ENCODE results near the gene MME.
"Not testable (repeated sequence)": the region's sequence is repeated elsewhere in the genome, so short reads cannot be mapped to it uniquely, and the experiment has no call there.

Gene MME

DNA sequence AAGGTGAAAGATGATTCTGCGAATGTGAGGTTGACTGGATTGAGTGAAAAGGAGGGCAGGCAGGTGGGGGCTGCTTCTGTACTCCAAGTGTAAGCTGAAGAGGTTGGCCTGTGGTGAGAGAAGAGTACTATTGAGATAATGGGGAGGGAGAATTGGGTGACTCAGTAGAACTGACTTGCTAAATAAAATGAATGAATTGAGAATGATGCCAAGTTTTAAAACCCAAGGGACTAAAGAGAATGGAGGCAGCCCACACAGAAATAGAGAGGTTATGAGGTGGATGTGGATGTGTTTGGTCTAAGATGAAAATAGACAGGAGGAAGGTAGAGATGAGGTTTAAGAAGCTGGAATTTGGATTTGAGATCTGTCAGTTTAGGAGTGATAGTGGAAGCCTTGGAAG, 5.9 kb downstream of the MME start:
- no peak for DNase-seq

DNA sequence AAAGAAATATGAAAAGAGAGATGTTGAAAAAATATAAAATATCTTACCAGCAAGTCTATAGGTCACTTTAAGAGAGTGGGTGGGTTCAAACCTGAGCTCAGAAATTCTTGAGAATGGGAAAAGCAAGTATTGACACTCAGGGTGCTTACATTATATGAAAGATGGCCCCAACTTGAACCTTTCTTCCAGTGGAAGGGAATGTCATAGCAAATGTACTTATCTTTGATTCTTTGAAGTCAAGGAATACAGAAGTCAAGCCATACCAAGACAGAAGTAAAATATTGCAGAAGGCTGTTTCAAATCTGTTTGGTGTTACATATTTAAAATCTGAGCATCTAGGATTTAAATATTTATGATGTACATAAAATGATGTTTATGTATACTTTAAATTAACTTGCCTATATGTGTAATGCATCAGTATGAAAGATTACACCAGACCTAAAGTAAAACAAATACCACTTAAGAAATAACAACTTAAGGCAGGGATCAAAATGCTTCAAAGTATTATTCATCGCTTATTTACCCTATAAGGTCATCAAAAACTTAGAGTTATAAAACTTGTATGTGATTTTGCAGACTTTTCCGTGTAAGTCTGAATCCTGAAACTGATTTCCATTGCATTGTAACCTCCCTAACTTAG, 8.7 kb downstream of the MME start:
- no peak for DNase-seq

DNA sequence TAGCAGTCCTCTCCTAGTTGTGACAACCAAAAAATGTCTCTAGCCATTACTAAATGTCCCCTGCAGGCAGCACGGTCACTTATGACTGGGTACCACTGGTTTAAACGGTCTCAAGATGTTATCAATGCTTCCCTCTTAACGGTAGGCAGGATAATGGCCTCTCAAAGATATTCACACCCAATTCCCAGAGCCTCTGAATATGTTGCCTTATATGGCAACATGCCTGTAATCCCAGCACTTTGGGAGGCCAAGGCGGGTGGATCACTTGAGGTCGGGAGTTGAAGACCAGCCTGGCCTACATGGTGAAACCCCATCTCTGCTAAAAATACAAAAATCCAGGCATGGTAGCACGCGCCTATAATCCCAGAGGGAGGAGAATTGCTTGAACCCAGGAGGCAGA, 9.4 kb downstream of the MME start:
- no peak for DNase-seq

DNA sequence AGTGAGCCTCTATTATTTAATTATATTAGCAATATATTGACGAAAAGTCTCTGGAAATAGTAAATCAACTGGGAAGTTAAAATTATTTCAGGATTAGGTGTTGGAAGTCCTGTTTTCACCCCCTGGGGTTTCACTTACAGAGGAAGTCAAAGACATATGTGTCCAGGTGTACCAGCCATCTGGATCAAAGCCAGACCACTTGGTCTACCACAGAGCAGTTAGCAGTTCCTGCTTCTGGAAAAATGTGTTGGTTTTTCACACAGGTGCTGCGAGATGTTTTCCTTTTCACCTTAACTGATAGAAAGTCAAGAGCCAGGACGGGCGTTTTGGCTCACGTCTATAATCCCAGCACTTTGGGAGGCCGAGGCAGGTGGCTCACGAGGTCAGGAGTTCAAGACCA, 13.1 kb downstream of the MME start:
- no peak for DNase-seq

DNA sequence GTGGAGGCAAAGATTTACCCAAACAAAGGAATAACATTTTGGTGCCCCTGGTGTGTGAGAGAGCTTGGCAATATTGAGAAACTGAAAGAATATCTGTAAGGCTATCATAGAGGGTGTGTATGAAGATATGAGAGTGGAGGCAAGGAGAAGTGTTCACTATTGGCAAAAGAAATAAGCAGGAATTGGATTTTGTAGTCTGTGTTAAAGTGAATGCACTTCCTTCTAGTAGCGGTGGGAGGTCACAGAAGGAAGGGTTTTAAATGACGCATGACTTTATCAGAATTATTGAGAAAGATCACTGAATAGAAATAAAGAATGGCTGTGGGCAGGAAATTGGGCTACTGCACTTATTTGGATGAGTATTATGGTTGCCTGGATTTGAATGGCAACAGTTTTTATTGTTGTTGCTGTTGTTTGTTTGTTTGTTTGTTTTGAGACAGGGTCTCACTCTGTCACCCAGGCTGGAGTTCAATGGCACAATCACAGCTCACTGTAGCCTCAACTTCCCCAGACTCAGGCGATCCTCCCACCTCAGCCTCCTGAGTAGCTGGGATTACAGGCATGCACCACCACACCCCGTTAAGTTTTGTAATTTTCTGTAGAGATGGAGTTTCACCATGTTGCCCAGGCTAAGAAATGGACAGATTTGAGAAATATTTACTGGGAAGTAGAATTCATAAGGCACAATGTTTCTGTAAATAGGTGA, 16.3 kb downstream of the MME start:
- no peak for DNase-seq

DNA sequence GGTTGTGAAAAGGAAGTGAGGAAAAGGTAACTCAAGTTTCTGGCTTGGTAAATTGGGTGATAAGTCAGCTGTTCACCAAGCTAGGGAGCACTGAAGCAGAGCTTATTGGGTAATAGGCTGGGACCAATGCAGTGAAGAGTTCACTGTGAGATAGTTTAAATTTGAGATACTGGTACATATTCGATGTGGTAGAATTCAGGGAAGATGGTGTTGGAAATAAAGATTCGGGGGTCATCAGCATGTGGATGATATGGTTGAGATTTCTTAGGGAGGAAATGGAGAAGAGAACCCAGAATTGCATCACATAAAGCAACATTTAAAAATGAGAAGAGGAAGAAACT, 16.9 kb downstream of the MME start:
- DNase-seq, result no peak

DNA sequence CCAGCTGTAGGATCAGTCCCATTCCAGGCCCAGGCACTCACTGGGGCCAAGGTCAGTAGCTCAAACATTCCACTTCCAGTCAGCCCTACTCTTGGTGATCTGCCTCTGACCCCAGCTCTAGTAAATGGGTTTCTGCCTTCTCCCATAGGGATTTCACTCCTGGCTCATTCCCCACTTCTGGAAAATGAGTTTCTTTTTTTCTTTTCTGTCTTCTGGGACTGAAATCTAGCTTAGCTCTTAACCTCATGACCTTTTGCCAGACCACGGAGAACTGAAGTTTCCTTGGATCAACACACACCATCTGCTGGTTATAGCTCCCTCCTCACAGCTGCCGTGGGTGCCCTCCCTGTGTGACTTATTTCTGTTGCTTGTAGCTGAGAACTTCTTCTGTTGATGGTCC, 21.3 kb downstream of the MME start:
- no peak for DNase-seq

DNA sequence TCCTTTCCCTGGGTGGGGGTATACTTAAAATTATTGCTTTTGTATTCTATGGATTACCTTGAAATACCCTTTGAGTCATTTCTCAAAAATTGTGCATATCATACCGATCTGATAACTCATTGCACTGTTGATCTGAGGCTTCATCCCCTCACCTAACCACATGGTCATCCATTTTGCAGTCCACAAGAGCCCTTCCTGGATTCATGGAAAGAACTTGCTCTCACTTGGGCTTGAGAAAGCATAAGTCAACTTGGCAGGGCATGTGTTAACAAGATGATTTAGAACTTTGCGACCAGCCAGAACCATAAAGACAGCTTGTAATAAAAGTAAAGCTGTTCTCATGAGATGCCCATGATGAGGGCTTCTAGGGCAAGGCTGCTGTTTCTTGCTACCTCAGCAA, 22.2 kb downstream of the MME start:
- DNase-seq, result no peak

DNA sequence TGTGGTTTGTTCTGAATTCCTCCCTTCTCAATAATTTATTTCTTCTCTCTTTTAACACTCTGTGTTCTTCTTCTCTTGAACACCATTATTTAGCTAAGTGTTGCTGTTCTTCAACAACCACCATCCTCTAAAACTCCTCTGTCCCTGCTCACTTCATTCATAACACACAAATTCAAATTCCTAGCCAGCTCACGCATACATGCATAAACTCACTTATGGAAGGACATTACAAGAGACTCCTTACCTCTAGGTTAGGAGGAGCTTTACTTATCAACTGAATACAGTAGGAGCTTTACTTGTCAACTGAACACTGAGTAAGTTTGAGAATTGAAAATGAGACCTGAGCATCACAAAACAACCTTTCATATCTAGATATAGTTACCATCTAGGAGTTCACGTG, 23.6 kb downstream of the MME start:
- DNase-seq, result no peak

DNA sequence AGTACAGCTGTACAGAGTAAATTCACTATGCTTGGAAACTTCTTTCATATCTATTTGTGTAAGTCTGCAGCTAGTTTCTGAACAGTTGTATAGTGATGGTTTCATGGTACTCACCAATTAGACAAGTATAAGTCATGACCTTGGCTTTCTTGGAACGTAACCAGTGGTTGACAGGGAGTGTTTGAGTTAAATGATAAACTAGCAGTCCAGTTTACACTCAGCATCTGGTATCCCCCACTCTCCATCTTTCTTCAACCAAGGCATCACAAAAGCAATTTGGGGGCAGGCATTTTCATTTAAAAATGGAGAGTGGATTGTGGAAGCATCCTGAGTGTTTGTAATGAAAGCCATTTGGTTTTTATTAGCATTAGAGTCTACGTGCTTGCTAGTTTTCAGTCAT, 26.0 kb downstream of the MME start:
- DNase-seq, result no peak

DNA sequence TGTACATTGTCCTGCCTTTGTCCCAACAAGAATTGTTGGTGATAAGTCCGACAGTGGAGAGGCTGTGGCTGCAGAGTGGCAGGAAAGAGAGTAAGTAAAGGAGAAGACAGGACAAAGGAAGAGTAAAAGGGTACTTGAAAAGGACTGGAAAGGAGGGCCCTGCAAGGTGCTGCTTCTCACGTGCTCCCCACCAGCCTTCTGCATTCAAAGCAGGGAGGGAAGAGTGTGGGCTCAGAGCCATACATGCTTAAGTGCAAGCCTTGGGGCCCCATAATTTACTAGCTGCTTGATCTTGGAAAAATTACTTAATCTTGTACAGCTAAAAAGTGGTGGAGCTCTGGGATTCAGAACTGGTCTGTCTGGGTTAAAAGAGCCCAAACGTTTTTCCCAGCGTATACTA, 29.9 kb downstream of the MME start:
- no peak for DNase-seq

DNA sequence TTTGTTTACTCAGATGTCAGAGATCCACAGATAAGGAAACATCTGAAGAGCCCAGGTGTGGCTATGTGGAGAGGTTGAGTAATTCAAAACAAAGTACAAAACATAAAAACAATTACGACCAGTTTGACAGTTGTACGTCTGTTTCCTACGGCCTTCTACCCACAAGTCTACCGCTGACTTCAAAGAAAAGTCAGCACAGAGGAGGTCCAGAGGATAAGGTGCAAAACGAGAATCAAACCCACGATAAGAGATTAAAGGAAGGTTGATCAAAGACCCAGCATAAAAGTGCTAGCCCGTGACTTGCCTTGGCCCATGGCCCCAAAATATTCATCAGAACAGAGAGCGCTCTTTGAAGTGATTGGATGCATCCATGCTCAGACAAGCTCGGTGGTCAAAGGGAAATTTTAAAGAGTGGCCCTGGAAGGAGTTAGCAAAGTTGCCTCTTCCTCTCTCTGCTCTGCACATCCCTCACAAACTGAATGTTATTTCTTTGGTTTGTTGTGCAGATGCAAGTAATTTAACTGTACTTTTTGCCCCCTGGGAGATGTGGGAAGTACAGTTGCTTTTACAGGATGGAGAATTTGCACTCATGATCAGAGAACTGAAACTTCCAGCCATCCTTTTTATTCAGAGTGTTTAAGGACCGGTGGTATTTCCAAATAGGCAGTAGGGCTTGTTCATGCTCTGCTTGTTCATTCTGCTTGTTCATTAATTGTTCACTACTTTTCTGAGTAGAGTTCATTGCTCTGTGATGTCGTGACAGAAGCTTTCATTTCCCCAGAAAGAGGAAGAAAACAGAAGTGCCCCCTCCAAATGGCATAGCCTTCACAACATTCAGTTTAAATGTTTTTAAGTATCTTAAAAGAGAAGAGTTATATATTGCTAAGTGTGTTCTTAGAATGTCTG, 31.1 kb downstream of the MME start:
- DNase-seq, result no peak

DNA sequence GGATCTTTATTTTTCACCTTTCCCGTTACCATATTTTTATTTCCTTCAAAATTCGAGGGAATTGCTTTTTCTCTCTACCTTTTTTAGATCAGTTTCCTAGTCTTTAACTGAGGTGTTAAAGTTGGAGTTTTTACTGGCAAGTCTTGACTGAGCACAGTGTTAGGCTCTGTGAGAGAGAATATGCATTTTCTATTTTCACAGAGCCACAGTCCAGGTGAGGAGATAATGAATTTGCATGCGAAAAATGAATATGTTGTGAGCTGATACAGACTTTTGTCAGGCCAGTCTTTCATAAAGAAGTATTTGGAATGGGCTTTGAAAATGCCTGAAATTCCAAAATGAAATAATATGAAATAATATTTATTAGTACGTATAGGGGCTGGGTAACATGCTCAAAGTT, 31.9 kb downstream of the MME start:
- DNase-seq, result no peak

DNA sequence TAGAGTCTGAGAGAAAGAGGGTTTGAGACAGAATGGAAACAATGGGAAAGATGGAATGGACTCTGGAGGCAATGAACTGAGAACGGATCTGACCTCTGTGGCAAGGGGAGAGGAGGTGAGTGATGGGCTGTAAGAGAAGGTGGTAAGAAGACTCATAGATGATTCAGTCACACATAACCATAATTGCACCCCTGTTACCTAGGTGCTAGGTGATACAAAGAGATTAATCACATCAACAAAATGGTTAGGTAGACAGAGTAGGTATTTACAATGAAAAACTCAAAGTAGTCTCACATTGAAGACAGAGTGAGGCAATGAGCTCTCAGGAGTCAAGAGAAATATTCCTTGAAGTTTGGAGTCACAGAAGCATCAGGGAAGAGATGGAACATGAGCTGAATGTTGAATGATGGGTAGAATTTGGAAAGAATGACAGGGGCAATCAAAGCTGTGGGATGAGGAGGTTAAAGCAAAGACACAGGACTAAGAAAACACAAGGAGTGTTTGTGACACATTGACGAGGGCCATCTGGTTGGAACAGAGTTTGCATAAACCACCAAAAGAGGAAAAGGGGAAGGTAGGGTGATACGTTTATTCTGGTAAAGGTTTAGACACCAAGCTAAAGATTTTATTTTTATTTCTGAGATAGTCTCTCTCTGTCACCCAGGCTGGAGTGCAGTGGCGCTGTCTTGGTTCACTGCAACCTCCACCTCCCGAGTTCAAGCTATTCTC, 32.7 kb downstream of the MME start:
- DNase-seq, result no peak

DNA sequence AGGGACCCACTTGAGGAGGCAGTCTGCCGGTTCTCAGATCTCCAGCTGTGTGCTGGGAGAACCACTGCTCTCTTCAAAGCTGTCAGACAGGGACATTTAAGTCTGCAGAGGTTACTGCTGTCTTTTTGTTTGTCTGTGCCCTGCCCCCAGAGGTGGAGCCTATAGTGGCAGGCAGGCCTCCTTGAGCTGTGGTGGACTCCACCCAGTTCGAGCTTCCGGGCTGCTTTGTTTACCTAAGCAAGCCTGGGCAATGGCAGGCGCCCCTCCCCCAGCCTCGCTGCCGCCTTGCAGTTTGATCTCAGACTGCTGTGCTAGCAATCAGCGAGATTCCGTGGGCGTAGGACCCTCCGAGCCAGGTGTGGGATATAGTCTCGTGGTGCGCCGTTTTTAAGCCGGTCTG, 44.6 kb downstream of the MME start:
- DNase-seq, result not testable (repeated sequence)

DNA sequence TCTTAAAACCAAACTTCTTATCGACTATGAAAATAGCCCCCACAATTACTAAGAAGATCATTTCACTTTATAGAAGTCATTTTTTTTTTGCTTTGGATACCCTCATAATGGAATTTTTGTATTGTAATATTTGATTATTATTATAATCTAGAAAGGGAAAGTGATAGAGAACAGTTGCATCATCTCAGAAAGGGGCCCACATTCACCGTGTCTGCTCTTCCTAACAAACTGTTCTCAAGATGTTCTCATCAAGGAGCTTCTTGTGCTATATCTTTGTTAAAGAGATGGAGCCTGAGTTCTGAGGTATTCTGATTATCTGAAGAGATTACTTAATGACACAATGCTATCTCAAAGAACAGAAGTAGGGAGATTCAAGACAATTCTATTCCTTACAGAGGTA, 49.3 kb downstream of the MME start:
- DNase-seq, result no peak

DNA sequence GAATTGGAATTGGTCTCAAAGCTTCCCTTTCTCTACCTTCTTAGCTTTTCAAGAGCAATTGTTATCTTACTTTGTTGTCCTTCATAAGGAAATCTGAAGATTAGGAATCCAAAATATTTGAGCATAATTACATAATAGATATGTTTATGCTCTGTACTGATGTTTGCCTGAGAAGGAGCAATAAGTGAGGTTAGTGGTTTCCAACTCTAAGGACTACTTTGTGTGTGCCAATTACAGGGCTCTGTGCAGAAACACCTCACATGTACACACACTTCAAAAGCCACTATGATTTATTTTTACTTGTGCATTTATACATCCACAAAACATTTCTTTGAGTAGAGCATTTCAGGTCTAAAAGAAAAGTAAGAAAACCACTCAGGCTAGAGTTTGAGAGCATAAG, 49.9 kb downstream of the MME start:
- no peak for DNase-seq

DNA sequence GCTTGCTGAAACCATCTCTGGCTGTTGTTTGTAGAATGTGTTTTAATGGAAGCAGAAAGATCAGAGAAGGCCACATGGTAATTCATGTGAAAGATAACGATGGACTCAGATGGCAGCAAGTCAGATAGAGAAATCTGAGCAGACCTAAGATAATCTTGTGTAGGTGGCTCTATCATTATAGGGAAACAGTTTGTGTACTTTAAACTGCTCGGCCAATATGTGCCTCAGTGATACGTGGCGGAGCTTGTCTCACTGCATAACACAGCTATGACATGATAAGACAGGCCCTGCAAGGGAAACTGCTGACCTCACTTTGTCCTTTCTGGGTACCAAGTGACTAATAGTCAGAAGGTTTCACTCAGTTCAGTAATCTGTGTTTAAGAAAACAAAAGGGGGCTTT, 51.0 kb downstream of the MME start:
- DNase-seq, result no peak

DNA sequence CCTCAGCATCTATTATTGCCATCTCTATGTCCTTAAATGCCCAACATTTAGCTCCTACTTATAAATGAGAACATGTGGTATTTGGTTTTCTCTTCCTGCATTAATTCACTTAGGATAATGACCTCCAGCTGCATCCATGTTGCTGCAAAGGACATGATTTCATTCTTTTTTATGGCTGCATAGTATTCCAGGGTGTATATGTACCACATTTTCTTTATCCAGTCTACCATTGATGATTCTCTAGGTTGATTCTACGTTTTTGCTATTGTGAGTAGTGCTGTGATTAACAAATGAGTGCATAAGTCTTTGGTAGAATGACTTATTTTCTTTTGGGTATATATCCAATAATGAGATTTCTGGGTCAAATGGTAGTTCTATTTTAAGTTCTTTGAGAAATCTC, 54.2 kb downstream of the MME start:
- DNase-seq, result not testable (repeated sequence)

DNA sequence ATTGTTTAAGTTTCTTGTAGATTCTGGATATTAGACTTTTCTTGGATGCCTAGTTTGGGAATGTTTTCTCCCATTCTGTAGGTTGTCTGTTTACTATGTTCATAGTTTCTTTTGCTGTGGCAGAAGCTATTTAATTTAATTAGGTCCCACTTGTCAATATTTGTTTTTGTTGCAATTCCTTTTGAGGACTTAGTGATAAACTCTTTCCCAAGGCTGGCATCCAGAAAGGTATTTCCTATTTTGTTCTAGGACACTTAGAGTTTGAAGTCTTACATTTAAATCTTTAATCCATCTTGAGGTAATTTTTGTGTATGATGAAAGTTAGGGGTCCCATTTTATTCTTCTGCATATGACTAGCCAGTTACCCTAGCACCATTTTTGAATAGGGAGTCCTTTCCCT, 54.9 kb downstream of the MME start:
- DNase-seq, result no peak

DNA sequence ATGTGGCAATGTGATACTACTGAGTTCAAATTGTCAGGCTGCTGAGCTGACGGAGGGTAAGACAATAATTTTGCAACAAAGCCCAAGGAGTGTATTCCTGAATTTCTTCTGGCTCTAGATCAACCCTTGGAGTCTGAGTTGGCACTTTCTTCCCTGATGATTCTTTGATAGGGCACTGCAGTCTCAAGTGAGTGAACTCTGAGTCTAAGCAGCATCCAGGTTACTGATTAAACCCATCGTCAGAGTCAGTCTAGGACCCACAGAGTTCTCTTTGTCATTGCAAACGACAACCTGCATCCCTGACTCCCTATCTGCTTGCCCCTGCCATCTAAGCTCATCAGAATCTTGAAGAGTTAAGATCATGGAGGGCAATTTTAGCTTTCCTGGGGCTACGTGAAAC, 58.6 kb downstream of the MME start:
- DNase-seq, result no peak

DNA sequence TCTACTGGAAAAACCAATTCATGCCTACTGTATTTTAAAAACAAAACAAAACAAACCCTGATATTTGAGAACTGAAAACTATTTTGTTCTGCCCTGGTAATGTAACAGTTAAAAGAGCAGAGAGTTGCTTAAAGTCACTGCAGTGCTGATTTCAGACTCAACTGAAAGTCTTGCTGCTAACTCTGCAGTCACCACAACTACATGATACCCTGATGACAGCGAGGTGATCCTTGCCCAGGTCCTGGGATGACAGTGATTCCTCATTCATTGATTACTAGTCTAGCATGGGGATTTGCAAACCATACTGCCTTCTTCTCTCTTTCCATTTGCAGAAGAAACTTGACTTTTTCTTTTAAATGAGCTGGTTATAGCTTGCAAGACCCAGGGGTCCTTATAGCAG, 67.5 kb downstream of the MME start:
- no peak for DNase-seq

DNA sequence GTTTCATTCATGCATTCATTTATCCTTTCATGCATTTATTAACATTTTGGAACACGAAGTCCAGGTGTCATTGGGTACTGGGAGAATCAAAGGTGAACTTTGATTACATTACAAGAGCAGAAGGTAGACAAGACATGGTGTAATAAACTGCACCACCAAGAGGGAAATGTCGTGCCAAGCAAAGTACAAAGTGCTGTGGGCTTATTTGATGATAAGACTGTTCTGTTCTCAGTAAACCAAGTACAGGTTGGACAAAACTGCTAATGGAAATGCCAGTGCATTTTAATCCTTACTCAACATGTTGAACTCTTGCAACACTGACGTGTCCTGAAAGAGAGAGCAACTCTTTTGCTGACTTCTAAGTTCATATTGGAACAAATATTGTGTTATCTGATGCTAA, 69.4 kb downstream of the MME start:
- no peak for DNase-seq

Data from NCI-H187 (cell line).